Spleen (tissue), 11 donors: Measurements from ENCODE around the gene PLEKHG3. TPM values are rescaled to one million over a fixed set of nuclear protein-coding genes. Genes with fewer than 3 reads are reported as not detected.

Source experiments
- DNase-seq: peaks from one replicate; pipeline ENCODE4 v3.0.0-alpha.2; 2020
- H3K27ac ChIP-seq, 8 donors: fragments of 200-600 bp; sonication (generic) in 7 of 8; 1 replicate in 4 of 8; 2 replicates in 4 of 8; pipeline versions ENCODE4 v1.5.0 to v1.8.0; 2016 to 2021; ENCODE audit warnings: inconsistent platforms in 4 of 8, mild to moderate bottlenecking in 4 of 8, moderate library complexity in 1 of 8
- H3K27me3 ChIP-seq, 7 donors: fragments of 200-600 bp; sonication (generic) in 6 of 7; replicated peaks in 1 of 7; 1 replicate in 4 of 7; 2 replicates in 3 of 7; pipeline versions ENCODE4 v1.5.0 to v1.8.0; 2016 to 2021; ENCODE audit warnings: inconsistent platforms in 3 of 7, mild to moderate bottlenecking in 1 of 7
- H3K36me3 ChIP-seq, 6 donors: fragments of 200-600 bp; sonication (generic) in 5 of 6; 1 replicate in 4 of 6; 2 replicates in 2 of 6; pipeline versions ENCODE4 v1.5.0 to v1.8.0; 2016 to 2021; ENCODE audit warnings: inconsistent platforms in 2 of 6
- H3K4me1 ChIP-seq, 6 donors: fragments of 200-600 bp; sonication (generic) in 5 of 6; 1 replicate in 3 of 6; 2 replicates in 3 of 6; pipeline versions ENCODE4 v1.5.0 to v1.8.0; 2016 to 2021; ENCODE audit warnings: inconsistent platforms in 3 of 6
- H3K4me3 ChIP-seq, 8 donors: fragments of 200-600 bp; sonication (generic) in 7 of 8; 1 replicate in 4 of 8; 2 replicates in 4 of 8; pipeline versions ENCODE4 v1.5.0 to v1.8.0; 2016 to 2021; ENCODE audit warnings: inconsistent platforms in 4 of 8, mild to moderate bottlenecking in 4 of 8, moderate library complexity in 2 of 8
- H3K9me3 ChIP-seq, 8 donors: fragments of 200-600 bp; sonication (generic) in 7 of 8; 1 replicate in 4 of 8; 2 replicates in 4 of 8; pipeline versions ENCODE4 v1.5.0 to v1.8.0; 2016 to 2021; ENCODE audit warnings: inconsistent platforms in 4 of 8
- CTCF ChIP-seq, 11 experiments: fragments of 200-600 bp in 7 of 11; fragments of 450-650 bp in 4 of 11; sonication (generic) in 4 of 11; IDR thresholded peaks in 8 of 11; conservative IDR thresholded peaks in 3 of 11; 1 replicate in 7 of 11; 2 replicates in 4 of 11; pipeline versions ENCODE4 v1.4.0 to v1.8.0; 2016 to 2021; ENCODE audit warnings: antibody characterized with exemption in 11 of 11, inconsistent platforms in 4 of 11, mild to moderate bottlenecking in 1 of 11
- POLR2A ChIP-seq, 3 donors: fragments of 450-650 bp; IDR thresholded peaks; one replicate each; pipeline ENCODE4 v1.5.1; 2017; ENCODE audit warnings: antibody characterized with exemption in 3 of 3, mild to moderate bottlenecking in 1 of 3
- POLR2AphosphoS5 ChIP-seq, 3 donors: sonication (generic); formaldehyde crosslinking; IDR thresholded peaks; one replicate each; pipeline ENCODE4 v1.5.1; 2017; ENCODE audit warnings: antibody characterized with exemption in 3 of 3
- WGBS, 5 donors: extraction: QIAGEN DNeasy Blood & Tissue Kit in 3 of 5; methylation state at CpG; one replicate each; pipeline versions ENCODE4 v1.1.5 to v1.1.7; 2013 to 2018; 5-methylcytosine and 5-hydroxymethylcytosine counted together
- intact Hi-C: fragments of 100-400 bp; cut with DNase I; formaldehyde crosslinking; loops from one replicate; pipeline ENCODE4 v1.15.0; 2023; ENCODE audit warnings: low total_unique reads
- polyA plus RNA-seq, 3 donors: library from polyadenylated mRNA; stranded (reverse); fragments of 200-250 nt; gene quantifications; one replicate each; pipeline ENCODE4 v1.2.1, GENCODE V29; 2013
- total RNA-seq, 7 donors: library from RNA; depleted of rRNA in 3 of 7; stranded (reverse); fragments of >200 nt in 3 of 7; fragmentation: NEBNext Ultra II Directional in 4 of 7; extraction: Animal tissue kit (Norgen Biotek cat#: 25700) in 4 of 7; gene quantifications; one replicate each; pipeline versions ENCODE4 v1.1.0 to v1.2.1, GENCODE V29; 2016 to 2021
- donor health status: healthy with polysubstance abuse.
- donor health status: DM: no; HTN: no; CAD: no; lungs with moderate emphysema.
- donor health status: DM: no; HTN: no; CAD: no.
- donor health status: Bipolar disorder and iron deficiency.
- donor health status: healthy.
- donor health status: DM: no; HTN: no; CAD: no.
- donor health status: DM: yes; HTN: yes; CAD: no.

Gene PLEKHG3
- total and polyA plus RNA-seq, 10 donors, result 4.5 to 77.7 (median 45.4) TPM

GRCh38 chr14:64753999-64754398 lies 49.8 kb downstream of the PLEKHG3 start:
- TF ChIP-seq POLR2AphosphoS5 (IDR thresholded peaks at IDR 0.05) (no peak), POLR2A (IDR thresholded peaks at IDR 0.05) (no peak), CTCF (IDR thresholded peaks at IDR 0.05 in 8 of 11, conservative IDR thresholded peaks at IDR 0.05 in 3 of 11) (no peak)

GRCh38 chr14:64754685-64755084 lies 50.5 kb downstream of the PLEKHG3 start:
- Histone ChIP-seq H3K4me3 (no peak overlapping the region), H3K4me1 (peaks cover 4 to 47% (median 21%) of the 10 kb centered on the region in 6 donors), H3K27ac (no peak overlapping the region), H3K27me3 (no peaks in the 10 kb centered on the region), H3K9me3 (no peaks in the 10 kb centered on the region), H3K36me3 (peaks cover 0 to 7% (median 0%) of the 10 kb centered on the region in 6 donors)
- intact Hi-C loops, result no loop called here
- DNase-seq, result no peak
- 74 to 89% (median 81%) methylated on average over 4 to 5 of the region's 5 CpGs for WGBS, 5 donors
- no peak for TF ChIP-seq CTCF (IDR thresholded peaks at IDR 0.05 in 8 of 11, conservative IDR thresholded peaks at IDR 0.05 in 3 of 11)
- TF ChIP-seq POLR2AphosphoS5 (IDR thresholded peaks at IDR 0.05), result peak in 1 of 3 donors; percentile 21

More at GRCh38 chr14:64753999-64754398, 49.8 kb downstream of the PLEKHG3 start:
- DNase-seq, result no peak
- Histone ChIP-seq H3K9me3 (no peaks in the 10 kb centered on the region), H3K27ac (no peak overlapping the region), H3K4me1 (peaks cover 4 to 40% (median 16%) of the 10 kb centered on the region in 6 donors), H3K36me3 (peaks cover 0 to 14% (median 3%) of the 10 kb centered on the region in 6 donors), H3K27me3 (no peaks in the 10 kb centered on the region), H3K4me3 (no peak overlapping the region)
- intact Hi-C loops, result no loop called here
- WGBS, 5 donors, result 91 to 96% (median 93%) methylated on average over 4 of the region's 4 CpGs

GRCh38 chr14:64755781-64756221 lies 51.6 kb downstream of the PLEKHG3 start:
- TF ChIP-seq POLR2A (IDR thresholded peaks at IDR 0.05), result no peak
- no peak for TF ChIP-seq POLR2AphosphoS5 (IDR thresholded peaks at IDR 0.05)
- TF ChIP-seq CTCF (IDR thresholded peaks at IDR 0.05 in 8 of 11, conservative IDR thresholded peaks at IDR 0.05 in 3 of 11), result no peak
- Histone ChIP-seq H3K36me3 (no peaks in the 10 kb centered on the region), H3K9me3 (no peaks in the 10 kb centered on the region), H3K4me1 (peaks cover 4 to 58% (median 27%) of the 10 kb centered on the region in 6 donors), H3K27me3 (no peaks in the 10 kb centered on the region), H3K4me3 (no peak overlapping the region), H3K27ac (peak overlapping the region in 4 of 8 donors; percentile 5 to 68 (median 48))
- DNase-seq, result no peak
- 67 to 81% (median 70%) methylated on average over 9 of the region's 9 CpGs for WGBS, 5 donors
- intact Hi-C loops, result no loop called here

GRCh38 chr14:64756712-64757111 lies 52.5 kb downstream of the PLEKHG3 start:
- DNase-seq, result peak; percentile 47
- no peak overlapping the region for H3K4me3 ChIP-seq
- WGBS, 5 donors, result 79 to 96% (median 94%) methylated on average over 5 of the region's 5 CpGs
- TF ChIP-seq POLR2AphosphoS5 (IDR thresholded peaks at IDR 0.05), result no peak
- no peak for TF ChIP-seq CTCF (IDR thresholded peaks at IDR 0.05 in 8 of 11, conservative IDR thresholded peaks at IDR 0.05 in 3 of 11)
- no peak for TF ChIP-seq POLR2A (IDR thresholded peaks at IDR 0.05)
- H3K4me1 ChIP-seq, result peaks cover 4 to 67% (median 36%) of the 10 kb centered on the region in 6 donors
- H3K9me3 ChIP-seq, result no peaks in the 10 kb centered on the region
- intact Hi-C loops, result no loop called here
- H3K36me3 ChIP-seq, result no peaks in the 10 kb centered on the region
- H3K27ac ChIP-seq, result peak overlapping the region in 3 of 8 donors; percentile 47 to 68 (median 48)
- peaks cover 0 to 4% (median 0%) of the 10 kb centered on the region in 7 donors for H3K27me3 ChIP-seq
